Stimulated activated CD8-positive, alpha-beta memory T cell treated with anti-CD3 and anti-CD28 coated beads, Interleukin-15, amount 100 ng/mL, for 4 hours (primary cell): ENCODE measurements around the gene GPR171.

Experiments
- DNase-seq, 2 donors: peaks; one replicate each; pipeline ENCODE4 v3.0.0-alpha.2; 2020; ENCODE audit warnings: low read depth in 2 of 2

The GPR171 gene

GRCh38 chr3:151213881-151214280, 10.9 kb upstream of the GPR171 start:
- DNase-seq, result no peak

GRCh38 chr3:151213151-151213550, 10.1 kb upstream of the GPR171 start:
- no peak for DNase-seq

- no peak for DNase-seq
Measured at GRCh38 chr3:151210676-151211381, 7.8 kb upstream of the GPR171 start.

GRCh38 chr3:151209654-151210053, 6.6 kb upstream of the GPR171 start:
- DNase-seq, result no peak

- no peak for DNase-seq
Measured at GRCh38 chr3:151206201-151206600, 3.2 kb upstream of the GPR171 start.

GRCh38 chr3:151205482-151205881, 2.5 kb upstream of the GPR171 start:
- DNase-seq, result no peak

- DNase-seq, result no peak
Measured at GRCh38 chr3:151204530-151205402, 1.8 kb upstream of the GPR171 start.

GRCh38 chr3:151201051-151201730, 1.8 kb downstream of the GPR171 start:
- no peak for DNase-seq

- no peak for DNase-seq
Measured at GRCh38 chr3:151200586-151200985, 2.4 kb downstream of the GPR171 start.

- no peak for DNase-seq
Measured at GRCh38 chr3:151199554-151200438, 3.2 kb downstream of the GPR171 start.

GRCh38 chr3:151198849-151199248, 4.2 kb downstream of the GPR171 start:
- DNase-seq, result no peak

GRCh38 chr3:151197981-151198767, 4.8 kb downstream of the GPR171 start:
- DNase-seq, result no peak

- DNase-seq, result no peak
Measured at GRCh38 chr3:151197228-151197627, 5.8 kb downstream of the GPR171 start.

- no peak for DNase-seq
Measured at GRCh38 chr3:151196434-151196833, 6.6 kb downstream of the GPR171 start.

GRCh38 chr3:151195826-151196225, 7.2 kb downstream of the GPR171 start:
- DNase-seq, result no peak

GRCh38 chr3:151192545-151192944, 10.5 kb downstream of the GPR171 start:
- DNase-seq, result no peak

GRCh38 chr3:151191095-151191494, 11.9 kb downstream of the GPR171 start:
- no peak for DNase-seq

- DNase-seq, result no peak
Measured at GRCh38 chr3:151183265-151183671, 19.7 kb downstream of the GPR171 start.

- DNase-seq, result no peak
Measured at GRCh38 chr3:151182349-151183079, 20.5 kb downstream of the GPR171 start.
